ENCODE data around the gene PRCD.
"Not testable (repeated sequence)": the region's sequence is repeated elsewhere in the genome, so short reads cannot be mapped to it uniquely, and the experiment has no call there.

Gene PRCD

DNA sequence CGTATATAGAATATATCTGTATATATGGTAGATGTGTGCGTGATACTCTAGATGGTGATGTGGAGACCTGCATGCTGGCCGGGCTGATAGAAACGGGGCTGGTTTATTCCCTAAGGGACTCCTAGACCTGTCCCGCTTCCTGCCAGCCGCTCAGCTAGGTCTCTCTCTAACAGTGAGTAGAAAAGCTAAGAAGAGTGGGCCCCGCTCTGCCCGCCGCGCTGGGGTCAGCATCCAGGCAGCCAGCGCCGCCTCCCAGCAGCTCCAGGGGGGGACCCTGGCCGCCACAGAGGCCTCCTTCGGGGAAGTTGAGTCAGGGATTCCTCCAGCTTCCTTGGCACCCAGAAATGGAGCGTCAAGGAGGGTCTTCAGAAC, 11.7 kb upstream of the PRCD start:
- DNase-seq (ENCODE audit: low read depth): no peak

DNA sequence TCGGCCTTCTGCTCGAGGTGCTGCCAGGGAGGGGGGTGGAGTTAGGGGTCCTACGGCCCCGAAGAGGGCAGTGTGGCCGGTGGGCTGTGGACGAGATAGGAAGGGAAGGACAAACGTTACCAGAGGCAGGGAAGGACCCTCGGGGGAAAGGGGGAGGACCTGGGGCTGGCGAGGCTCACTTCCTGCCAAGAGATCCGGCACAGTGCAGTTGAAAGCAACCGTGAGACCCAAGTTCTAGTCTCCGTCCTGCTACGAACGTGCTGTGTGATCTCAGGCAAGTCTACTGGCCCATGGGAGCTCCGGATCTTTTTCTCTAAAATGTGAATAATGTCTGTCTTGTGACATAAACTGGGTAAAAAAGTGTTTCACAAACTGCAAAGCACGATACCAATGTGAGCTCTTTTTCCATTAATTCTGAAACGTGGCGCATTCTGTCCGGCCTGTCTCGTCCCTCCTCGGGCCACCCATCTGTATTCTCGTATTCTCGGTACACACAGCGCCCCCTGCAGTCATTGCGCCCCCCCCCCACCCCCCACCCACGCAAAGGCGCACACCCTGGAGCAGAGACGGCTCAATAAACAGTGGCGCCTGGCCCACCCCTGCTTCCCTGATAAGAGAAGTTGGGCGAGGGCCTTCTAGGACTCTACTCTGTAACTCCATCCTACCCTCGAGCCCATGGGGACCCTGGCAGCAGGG, 11.2 kb upstream of the PRCD start:
- DNase-seq (ENCODE audit: low read depth): no peak

DNA sequence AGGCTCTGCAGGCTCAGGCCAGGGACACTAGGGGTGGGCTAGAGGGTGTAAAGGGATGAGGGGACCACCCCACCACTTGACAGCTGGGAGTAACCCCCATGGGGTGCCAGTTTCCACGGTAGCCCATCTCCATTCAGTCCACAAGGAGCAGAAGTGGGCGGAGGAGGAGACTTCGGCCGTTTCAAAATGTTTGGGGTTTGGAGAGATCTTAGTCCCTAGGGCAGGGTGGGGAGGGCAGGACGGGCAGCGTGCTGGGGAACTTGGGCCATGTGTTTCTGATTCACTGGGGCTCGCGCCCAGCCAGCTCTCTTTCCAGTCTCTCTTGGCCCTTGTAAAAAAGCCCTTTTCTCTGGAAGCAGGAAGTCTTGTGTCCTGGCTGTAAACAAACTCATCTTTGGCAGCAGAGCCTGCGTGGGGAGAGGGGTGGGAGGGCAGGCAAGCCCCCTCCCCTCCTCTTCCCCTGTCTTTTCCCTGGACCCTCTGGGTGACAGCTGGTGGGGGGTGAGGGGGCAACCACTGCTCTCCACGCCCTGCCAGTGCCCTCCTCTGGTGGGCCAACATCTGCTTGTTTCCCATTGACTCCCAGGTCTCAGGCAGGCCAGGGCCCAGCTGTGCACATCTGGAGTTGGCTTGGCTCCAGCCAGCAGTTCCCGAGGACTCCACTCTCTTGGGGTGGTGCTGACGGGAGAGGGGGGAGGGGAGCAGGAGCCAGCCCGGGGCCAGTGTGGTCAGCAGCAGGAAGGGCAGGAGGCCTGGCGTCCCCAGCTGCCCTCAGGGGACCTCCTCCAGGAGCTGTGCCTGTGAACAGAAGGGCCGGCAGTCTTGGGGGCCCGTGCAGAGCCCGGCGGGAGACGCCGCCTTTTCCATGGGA, 10.4 kb upstream of the PRCD start:
- DNase-seq (ENCODE audit: low read depth): peak; percentile 45

DNA sequence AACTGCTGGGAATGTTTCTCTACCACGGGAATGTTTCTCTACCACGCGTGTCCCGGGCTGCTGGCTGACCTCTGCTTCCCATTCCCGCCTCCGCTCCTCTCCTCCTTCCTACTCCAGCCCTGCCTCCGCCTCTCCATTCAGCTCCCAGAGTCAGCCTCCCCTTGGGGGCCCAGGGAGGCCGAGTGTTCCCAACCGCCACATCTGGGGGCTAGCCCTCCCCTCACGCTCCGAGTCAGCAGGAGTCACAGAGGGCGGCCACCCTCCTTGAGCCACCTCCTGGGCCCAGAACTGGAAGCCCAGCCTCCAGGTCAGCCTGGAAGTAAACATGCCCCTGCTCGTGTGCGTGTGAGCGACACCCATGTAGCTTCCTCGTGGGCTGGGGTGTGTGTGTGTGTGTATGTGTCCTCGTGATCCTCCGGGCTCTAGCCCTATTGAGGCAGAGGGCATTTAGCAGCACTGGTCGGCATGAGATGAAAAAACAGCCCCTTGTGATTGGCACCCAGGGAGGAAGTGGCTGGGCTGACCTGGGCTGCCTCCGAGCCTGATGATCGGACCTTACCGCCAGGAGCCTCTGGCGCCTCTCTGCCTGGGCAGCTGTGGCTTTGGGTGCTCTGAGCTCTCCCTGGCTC, 9.6 kb upstream of the PRCD start:
- DNase-seq (ENCODE audit: low read depth): no peak

DNA sequence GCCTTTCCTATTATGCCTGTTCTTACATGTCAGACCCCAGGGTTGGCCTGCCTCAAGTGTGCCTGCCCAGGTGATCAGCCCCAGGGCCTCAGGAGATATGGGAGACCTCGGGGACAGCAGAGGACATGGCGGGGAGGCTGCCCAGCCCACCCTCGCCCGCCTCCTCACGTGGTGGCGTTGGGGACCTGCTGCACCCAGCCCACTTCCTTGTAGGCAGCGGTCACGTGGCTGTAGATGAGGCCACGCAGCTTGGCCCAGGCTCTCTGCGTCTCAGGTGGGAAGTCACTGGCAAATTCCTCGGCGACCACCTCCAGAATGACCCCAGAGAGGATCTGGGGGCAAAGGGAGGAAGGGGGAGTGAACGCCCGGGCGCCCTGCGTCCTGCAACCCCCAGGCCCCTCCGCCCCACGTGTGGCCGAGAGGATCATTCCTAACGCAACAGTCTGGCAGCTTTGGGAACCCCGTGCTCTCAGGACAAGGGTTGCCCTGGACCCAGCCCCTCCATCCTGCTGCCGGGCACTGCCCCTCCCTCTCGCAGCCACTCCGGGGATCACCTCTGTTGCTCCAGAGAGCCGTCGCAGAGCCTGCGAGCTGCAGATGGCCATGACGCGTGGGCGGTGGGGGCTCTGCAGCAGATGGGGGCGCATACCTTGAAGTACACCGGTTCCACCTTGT, 8.9 kb upstream of the PRCD start:
- DNase-seq (ENCODE audit: low read depth): no peak

DNA sequence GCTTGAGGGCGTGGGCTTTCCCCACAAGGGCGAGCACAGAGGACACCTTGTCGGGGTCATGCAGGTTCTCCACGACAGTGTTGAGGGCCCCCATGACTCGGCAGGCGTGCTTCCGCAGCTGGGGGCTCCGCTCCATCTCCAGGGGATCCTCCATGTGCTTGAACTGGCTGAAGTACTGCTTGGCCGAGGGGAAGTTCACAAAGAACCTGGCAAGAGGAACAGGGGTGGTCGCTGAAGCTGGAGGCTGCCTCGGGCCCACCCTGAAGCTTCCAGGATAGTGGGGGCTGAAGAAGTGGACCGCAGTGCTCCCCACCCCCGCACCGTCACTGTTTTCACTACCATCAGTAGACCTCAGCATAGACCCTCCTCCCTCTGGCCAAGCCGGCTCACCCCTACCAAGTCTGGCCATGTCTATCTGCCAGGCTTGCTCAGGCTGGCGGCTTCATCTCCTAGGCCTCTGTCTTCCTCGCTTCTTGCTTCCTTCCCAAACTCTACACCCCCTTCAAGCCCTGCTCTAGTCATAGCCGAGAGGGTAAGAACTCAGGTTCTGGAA, 8.3 kb upstream of the PRCD start:
- no peak for DNase-seq (ENCODE audit: low read depth)

DNA sequence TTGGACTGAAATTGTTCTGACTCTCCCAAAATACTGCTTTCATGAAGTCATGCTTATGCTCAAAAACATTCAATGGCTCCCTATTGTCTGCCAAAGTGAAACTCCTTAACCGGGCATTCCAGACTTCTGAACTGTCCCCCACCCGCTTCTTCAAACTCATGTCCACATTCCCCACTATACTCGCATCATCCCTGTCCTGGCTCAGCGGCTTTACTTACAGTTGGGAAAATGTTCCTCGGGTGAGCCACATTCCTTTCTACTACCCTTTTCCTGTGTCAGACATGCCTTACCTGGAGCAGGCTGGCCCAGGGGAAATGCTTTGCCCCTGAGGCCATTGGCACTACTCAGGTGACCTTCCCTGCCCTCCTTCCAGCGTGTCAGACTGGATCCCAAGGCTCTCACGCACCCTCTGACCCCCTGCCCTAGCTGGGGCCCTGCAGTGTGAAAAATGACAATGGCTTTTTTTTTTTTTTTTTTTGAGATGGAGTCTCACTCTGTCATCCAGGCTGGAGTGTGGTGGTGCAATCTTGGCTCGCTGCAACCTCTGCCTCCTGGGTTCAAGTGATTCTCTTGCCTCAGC, 7.7 kb upstream of the PRCD start:
- no peak for DNase-seq (ENCODE audit: low read depth)

DNA sequence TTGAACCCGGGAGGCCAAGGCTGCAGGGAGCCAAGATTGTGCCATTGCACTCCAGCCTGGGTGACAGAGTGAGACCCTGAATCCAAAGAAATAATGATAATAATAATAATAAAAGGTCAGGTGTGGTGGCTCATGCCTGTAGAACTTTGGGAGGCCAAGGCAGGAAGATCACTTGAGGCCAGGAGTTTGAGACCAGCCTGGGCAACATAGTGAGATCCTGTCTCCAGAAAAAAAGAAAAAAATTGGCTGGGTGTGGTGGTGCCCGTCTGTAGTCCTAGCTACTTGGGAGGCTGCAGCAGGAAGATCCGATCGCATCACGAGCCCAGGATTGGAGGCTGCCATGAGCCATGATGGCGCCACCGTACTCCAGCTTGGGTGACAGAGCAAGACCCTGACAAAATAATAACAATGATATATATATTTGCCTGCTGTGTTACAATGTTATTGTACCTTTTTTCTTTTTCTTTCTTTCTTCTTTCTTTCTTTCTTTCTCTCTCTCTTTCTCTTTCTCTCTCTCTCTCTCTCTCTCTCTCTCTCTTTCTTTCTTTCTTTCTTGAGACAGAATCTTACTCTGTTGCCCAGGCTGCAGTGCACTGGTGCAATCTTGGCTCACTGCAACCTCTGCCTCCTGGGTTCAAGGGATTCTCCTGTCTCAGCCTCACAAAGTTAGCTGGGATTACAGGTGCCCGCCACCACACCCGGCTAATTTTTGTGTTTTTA, 6.0 kb upstream of the PRCD start:
- DNase-seq (ENCODE audit: low read depth): not testable (repeated sequence)

DNA sequence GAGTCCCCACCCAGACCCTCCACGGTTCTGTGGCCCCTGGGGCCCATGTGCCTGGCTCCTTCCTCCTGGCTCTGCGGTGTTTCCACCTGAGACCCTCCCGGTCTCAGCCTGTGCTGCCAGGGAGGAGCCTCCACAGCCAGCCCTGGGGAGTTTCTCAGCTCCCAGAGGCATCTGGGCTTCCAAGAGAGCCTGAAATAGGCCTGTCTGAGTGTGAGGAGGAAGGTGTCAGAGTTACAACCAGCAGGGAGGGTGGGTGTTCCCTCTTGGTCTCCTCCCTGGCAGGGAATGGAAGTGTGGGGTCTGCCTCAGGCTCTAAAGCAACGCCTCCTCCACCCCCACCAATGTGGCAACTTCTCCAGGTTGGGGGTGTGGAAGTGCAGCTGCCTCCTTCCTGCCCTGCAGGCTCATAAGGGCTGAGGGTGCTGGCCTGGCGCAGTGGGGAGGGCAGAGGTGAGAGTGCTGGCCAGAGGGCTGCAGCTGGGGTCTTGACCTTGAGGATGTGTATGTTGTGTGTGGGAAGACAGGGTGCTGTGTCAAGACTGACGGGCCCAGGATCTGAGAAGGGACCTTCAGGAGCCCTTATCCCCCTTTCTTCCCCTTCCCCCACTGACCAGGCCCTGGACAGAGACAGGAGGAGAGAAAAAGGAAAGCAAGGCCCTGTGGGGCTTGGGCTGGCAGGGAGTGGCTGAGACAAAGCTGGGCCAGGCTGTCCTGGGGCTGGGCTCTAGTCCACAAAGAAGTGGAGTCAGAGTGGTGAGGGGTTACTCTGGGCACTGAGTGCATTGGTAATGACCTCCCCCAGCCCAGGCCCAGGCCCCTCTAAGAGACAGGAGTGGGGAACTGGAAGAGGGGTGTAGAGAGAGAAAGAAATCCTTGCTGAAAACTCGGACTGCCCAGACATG, 4.8 kb upstream of the PRCD start:
- no peak for DNase-seq (ENCODE audit: low read depth)

DNA sequence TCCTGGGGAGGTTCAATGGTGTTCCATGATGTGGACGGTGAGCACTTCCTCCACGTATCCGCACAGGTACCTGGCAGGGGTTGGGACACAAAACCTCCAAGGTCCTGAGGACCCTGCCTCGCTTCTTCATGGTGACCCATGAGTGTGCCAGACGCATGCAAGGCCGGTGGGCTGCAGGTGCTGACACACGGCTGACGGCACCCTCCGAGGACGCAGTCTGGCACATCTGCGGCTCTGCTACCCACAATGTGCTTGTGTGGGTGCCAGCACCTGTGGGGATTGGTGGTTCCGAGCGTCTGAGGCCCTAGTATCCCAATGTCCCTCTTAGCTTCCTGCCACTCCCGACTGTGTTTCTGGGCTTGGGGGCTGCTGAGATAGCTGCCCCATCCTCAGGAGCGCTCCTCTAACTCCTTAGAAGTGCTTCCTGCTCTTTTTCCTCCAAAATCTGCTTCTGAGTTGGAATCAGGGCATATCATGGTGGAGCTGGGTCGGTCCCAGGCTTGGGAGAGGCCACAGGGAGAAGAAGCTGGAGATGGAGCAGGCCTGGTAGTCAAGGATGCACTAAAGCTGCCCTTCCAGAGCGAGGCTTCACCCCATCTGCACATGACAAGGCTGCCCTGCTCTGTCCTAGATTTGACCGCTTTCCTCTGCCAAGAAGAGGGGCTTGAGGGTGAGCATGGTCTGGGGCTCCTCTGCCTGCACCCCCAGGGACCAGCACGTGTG, 3.9 kb upstream of the PRCD start:
- DNase-seq (ENCODE audit: low read depth): no peak

DNA sequence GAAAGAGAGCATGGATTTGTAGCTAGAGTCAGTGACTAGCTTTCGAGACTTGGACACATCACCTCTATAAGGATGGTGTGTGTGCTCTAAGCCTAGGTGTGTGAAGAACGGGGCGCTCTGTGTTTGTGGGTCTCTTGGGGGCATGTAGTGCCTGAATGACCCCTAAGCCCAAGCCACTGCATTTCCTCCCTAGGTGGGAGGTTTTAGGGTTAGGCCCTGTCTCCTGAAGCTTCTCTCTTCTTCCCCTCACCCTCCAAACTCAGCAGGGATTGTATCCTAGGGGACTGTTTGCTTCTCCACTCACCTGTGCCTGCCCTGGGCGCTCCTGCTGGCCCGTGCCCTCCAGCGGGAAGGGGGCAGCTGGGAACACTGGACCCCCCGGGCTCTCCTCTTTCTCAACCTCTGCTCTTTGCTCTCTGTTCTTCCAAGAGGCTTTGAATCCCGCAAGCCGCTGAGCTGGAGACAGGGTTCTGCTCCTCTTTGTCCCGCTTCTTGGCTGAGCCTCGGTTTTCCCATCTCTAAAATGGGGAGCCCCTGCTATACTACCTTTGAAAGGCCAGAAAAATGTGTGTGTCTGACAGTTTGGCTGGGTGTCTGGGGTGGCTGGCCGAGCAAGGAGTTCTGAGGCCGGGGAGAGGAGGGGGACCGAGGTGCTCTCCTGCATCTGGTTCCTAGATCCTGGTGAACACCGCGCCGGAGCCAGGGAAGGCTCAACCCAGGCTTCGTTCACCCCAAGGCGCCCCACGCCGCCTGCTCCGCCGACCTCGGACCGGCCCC, 3.1 kb upstream of the PRCD start:
- DNase-seq (ENCODE audit: low read depth): no peak

DNA sequence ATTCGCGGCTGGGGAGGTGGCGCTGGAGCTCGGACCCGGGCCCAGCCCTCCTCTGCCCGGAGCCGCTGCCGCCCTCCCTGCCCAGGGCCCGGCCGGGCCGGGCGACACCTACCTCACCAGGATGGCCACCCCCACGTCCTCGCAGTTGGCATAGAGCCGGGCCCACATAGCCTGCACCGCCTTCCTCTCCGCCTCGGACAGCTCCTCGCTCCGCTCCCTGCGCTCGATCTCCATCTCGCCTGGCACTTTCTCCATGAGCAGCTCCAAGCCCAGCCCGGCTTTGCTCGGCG, 2.6 kb upstream of the PRCD start:
- no peak for DNase-seq (ENCODE audit: low read depth)

DNA sequence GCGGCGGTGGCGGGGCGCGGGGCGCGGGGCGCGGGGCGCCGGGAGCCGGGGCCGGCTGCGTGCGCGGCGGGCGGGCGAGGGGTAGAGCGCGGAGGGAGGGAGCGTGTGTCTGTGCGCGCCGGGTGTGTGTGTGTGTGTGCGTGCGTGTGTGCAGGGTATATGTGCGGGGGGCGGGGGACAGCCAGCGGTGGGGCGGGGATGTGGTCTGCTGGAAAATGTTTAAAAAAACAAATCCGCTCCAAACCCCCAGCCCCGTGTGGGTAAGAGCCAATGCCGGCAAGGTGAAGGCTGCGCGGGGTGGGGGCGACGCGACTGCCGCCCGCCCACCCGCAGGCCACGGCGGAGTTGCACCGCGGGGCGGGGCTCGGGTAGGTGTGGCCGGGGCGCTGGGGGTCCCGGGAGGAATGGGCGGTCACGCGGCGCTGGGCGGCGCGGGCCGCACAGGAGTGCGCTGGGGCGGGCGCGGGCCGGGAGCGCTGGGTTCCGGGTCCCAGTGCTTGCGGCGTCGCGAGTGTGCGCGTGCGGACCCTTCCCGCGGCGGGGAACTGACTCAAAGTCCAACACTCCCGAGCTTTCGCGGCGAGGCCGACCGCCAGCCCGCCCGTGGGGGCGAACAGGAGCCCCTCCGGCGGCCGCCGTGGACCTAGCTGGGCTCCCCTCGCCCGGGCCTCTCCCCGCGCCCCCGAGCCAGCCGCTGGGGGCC, 2.1 kb upstream of the PRCD start, which contains the start of gene CYGB:
CYGB (minus strand) TSS at position 132 of the 703 bp plus-strand sequence. CDS start 167 bp downstream, outside the sequence.
- no peak for DNase-seq (ENCODE audit: low read depth)

DNA sequence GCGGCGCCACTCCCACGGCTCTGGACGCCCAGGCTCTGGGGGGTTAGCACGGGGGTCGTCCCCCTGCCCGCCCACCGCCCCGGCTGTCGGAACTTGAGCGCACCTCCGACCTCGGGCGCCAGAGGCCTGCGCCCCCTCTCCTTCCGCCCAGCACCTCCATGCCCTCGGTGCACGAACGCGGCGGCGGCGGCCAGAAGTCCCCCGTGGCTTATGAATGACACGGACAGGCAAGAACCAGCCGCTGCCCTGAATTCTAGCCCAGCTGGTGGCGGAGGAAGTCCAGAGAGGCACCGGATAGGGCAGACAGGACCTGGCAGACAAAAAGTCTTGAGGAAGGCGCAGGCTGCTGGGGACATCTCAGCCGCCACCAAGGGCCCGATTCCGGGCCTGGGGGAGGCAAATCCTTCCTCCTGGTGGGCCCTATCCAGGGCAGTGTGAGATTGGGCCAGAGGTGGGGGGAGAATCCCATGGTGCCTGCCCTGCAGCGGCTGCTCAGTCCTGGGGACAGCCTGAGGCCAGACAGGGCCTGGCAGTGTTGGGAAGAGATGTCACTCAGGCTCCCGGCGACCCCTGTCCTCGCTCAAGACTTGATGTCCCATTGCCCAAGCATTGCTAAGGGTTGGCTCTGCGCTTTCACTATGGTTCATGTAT, 1.4 kb upstream of the PRCD start:
- no peak for DNase-seq (ENCODE audit: low read depth)

DNA sequence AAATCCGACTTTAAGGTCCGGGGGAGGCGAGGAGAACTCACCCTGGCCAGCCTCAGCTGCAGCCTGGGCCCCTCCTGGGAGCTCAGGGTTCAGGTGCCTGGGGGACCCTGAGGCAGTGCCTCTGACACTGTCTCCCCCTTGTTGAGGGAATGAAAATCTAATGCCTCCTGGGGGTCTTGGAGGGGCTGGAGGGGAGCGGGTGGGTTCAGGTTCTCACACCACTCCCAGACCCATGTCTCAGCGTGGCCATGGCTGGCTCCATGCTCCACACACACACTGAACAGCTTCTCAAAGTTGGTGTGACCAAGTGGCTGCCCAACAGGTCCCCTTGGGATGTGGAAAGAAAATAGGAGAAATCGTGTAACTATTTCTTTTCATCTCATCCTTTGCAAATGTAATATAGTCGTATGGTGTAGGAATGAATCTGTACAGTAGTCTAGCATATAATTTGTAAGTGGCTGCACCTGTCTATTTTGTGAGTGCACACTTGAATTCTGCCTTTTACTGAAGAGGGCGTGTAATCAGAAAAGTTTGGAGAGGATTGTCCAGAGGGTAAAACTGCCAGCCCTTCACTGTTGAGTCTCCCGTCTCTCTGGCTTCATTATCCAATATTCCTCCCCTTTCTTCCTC, 788 bp upstream of the PRCD start:
- no peak for DNase-seq (ENCODE audit: low read depth)

DNA sequence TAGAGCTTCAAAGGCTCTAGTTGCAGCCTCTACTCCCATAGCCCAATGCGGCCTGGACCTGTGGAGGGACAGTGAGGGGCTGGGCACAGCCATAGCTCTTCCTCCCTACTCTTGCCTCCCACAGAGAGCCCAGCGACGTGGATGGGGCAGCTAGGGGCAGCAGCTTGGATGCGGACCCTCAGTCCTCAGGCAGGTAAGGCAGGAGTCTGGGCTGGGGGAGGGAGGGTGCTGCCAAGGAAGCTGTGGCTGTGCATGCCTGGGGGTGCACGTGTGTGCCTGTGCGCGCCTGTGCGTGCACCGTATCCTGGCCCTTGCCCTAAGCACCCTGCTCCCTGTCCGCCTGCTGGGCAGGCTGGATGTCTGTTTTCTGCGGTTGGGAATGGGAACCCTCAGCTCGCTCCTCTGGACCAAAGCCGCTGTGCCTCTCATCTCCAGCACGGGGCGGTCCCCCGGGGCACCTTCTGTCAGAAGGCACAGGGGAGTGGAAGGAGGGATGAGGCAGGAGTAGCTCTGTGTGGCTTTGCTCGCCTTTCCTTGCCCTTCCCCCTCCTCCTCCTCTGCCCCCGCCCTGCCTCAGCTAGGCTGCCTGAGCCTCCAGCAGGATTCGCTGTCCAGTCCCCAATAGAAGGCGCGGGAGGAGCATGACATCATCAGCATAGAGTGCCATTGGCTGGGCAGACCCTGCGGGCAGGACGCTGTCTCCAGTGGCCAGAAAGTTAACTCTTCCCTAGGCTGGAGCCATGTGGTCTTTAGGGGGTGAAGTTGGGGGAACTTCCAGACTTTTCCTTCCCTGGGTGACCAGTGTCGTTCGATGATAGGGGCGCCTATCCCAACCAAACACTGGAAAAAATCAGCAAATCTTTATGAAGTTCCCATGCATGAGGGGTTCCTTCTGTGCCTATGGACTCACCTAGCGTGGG, 797 bp downstream of the PRCD start:
- DNase-seq (ENCODE audit: low read depth): no peak
